C4-2B (cell line): ENCODE data around the gene MYL2.

Experiments
- CTCF ChIP-seq: fragments of 450-650 bp; conservative IDR thresholded peaks from 2 replicates; pipeline ENCODE4 v1.5.1; 2017; ENCODE audit warnings: mild to moderate bottlenecking
- ZFX ChIP-seq: fragments of 450-650 bp; IDR thresholded peaks from 2 replicates; pipeline ENCODE4 v1.6.1; 2017

- TF ChIP-seq CTCF (no peak), ZFX (no peak)
These were observed 39.7 kb downstream of the MYL2 start for GRCh38 chr12:110880651-110881050.
